Duodenal mucosa (tissue), 2 donors: Measurements from ENCODE around the gene LRP4.
"Not testable (repeated sequence)": the region's sequence is repeated elsewhere in the genome, so short reads cannot be mapped to it uniquely, and the experiment has no call there.

Source experiments
- H3K27ac ChIP-seq: one replicate; pipeline ENCODE4 v1.7.0; 2013; ENCODE audit warnings: low read depth, low read length
- H3K27me3 ChIP-seq, 2 donors: one replicate each; pipeline ENCODE4 v1.7.0; 2013; ENCODE audit warnings: low read length in 2 of 2, control low read depth in 1 of 2; ENCODE audit not compliant: insufficient read depth in 2 of 2, control insufficient read depth in 1 of 2
- H3K36me3 ChIP-seq, 2 donors: one replicate each; pipeline ENCODE4 v1.7.0; 2013; ENCODE audit warnings: low read length in 2 of 2, control low read depth in 1 of 2; ENCODE audit not compliant: insufficient read depth in 2 of 2, control insufficient read depth in 1 of 2
- H3K4me1 ChIP-seq, 2 donors: one replicate each; pipeline ENCODE4 v1.7.0; 2013; ENCODE audit warnings: low read length in 2 of 2, control low read depth in 1 of 2; ENCODE audit not compliant: insufficient read depth in 2 of 2, control insufficient read depth in 1 of 2
- H3K4me3 ChIP-seq, 2 donors: one replicate each; pipeline ENCODE4 v1.7.0; 2013; ENCODE audit warnings: low read length in 2 of 2, low read depth in 1 of 2
- H3K9ac ChIP-seq, 2 donors: one replicate each; pipeline ENCODE4 v1.7.0; 2013; ENCODE audit warnings: low read length in 2 of 2, low read depth in 1 of 2
- H3K9me3 ChIP-seq, 2 donors: one replicate each; pipeline ENCODE4 v1.7.0; 2013; ENCODE audit warnings: low read length in 2 of 2, control low read depth in 1 of 2; ENCODE audit not compliant: control insufficient read depth in 1 of 2

LRP4 gene, protein sequence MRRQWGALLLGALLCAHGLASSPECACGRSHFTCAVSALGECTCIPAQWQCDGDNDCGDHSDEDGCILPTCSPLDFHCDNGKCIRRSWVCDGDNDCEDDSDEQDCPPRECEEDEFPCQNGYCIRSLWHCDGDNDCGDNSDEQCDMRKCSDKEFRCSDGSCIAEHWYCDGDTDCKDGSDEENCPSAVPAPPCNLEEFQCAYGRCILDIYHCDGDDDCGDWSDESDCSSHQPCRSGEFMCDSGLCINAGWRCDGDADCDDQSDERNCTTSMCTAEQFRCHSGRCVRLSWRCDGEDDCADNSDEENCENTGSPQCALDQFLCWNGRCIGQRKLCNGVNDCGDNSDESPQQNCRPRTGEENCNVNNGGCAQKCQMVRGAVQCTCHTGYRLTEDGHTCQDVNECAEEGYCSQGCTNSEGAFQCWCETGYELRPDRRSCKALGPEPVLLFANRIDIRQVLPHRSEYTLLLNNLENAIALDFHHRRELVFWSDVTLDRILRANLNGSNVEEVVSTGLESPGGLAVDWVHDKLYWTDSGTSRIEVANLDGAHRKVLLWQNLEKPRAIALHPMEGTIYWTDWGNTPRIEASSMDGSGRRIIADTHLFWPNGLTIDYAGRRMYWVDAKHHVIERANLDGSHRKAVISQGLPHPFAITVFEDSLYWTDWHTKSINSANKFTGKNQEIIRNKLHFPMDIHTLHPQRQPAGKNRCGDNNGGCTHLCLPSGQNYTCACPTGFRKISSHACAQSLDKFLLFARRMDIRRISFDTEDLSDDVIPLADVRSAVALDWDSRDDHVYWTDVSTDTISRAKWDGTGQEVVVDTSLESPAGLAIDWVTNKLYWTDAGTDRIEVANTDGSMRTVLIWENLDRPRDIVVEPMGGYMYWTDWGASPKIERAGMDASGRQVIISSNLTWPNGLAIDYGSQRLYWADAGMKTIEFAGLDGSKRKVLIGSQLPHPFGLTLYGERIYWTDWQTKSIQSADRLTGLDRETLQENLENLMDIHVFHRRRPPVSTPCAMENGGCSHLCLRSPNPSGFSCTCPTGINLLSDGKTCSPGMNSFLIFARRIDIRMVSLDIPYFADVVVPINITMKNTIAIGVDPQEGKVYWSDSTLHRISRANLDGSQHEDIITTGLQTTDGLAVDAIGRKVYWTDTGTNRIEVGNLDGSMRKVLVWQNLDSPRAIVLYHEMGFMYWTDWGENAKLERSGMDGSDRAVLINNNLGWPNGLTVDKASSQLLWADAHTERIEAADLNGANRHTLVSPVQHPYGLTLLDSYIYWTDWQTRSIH (N-terminal part only)

DNA sequence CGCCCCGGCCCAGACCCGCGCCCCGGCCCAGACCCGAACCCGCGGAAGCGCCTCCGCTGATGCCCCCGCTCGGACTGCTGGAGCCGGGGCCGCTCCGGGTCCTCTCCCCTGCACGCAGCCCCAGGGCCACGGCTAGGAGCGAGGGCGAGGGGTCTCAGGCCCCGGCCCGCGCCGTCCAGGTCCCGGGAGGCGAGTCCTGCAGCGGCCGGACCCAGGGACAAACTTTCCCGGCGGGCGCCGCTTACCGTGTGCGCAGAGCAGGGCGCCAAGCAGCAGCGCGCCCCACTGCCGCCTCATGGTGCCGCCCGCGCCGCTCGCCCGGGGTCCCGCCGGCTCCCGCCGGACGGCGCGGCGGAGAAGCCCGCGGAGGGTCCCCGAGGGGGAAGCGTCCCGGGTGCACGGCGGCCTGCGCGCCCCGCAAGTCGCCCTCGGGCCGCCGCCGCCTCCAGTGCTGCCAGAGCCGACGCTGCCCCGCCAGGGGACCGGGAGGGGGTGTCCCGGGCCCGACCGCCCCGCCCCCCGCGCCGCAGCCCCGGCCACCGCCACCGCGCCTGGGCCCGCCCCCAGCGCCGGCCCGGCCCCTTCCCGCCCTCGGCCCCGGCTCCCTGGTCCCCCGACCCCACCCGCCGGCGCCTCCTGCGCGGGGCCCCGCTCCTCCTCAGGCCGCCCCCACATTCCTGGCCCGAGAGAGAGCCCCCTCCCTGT, at the start of gene LRP4:
Gene LRP4 (minus strand): TSS at position 468 of the 705 bp plus-strand sequence. CDS start 171 bp downstream, at position 297.
- Histone ChIP-seq H3K4me3 (peak within 1 kb of the TSS; percentile 76 to 86), H3K27ac (no peak within 1 kb of the TSS), H3K36me3 (no peaks in the 10 kb centered on the region), H3K9ac (peak within 1 kb of the TSS; percentile 66 to 67), H3K27me3 (peaks cover 0 to 3% of the 10 kb centered on the region in 2 donors), H3K9me3 (no peaks in the 10 kb centered on the region), H3K4me1 (peaks cover 23 to 29% of the 10 kb centered on the region in 2 donors)

DNA sequence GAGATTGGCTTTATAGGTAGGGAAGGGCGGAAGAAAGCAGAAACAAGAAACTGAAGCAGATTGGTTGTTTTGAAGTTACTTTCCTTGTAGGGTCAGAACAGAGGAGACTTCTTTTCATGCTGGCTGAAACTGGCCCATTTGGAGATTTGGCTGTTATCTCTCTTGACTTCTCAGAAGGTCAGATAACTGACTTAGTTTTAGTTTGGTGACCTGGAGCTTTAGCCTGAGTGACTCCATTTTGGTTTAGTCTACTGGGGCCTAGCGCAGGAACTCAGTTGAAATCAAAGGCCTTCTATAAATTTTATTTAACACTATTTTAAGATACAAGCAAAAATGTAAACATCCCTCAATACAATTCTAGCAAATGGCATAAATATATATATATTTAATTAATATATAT, 49.6 kb upstream of the LRP4 start:
- H3K9ac ChIP-seq: no peak overlapping the region
- no peak overlapping the region for H3K27ac ChIP-seq
- H3K27me3 ChIP-seq: no peaks in the 10 kb centered on the region
- H3K4me3 ChIP-seq: no peak overlapping the region
- peaks cover 2 to 6% of the 10 kb centered on the region in 2 donors for H3K4me1 ChIP-seq
- H3K9me3 ChIP-seq: no peaks in the 10 kb centered on the region
- H3K36me3 ChIP-seq: no peaks in the 10 kb centered on the region

DNA sequence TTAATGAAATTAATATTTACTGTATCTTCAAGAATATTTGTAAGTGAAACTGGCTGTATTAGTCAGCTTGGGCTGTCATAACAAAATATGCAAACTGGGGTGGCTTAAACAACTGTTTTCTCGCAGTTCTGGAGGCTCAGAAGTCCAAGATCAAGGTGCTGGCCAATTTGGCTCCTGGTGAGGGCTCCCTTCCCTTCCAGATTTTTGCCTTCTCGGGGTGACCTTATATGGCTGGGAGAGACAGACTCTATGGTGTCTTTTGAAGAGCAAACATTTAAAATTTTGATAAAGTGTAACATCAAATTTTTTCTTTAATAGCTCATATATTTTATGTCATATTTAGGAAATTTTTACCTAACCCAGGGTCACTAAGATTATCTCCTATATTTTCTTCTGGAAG, 48.4 kb upstream of the LRP4 start:
- Histone ChIP-seq H3K27ac (no peak overlapping the region), H3K27me3 (no peaks in the 10 kb centered on the region), H3K9me3 (no peaks in the 10 kb centered on the region), H3K4me3 (no peak overlapping the region), H3K36me3 (no peaks in the 10 kb centered on the region), H3K9ac (no peak overlapping the region), H3K4me1 (no peaks in the 10 kb centered on the region)

DNA sequence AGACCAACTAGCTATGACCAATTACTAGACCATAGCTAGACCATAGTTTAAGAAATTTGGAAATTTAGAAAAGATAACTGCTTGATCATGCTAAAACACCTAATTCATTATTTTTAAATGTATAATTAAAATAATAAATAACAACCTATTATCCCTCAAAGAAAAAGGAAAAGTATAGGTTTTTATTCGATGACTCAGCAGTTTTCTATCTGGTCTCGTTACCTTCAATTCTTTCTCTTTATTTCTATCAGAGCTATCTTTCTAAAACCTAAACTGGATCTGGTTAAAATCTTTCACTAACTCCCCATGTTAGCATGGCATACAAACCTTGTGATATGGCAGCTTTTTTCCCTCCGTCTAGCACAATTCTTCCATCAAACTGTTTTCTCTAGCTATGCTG, 45.5 kb upstream of the LRP4 start:
- no peak overlapping the region for H3K9ac ChIP-seq
- H3K27ac ChIP-seq: no peak overlapping the region
- H3K4me3 ChIP-seq: no peak overlapping the region
- no peaks in the 10 kb centered on the region for H3K4me1 ChIP-seq
- H3K9me3 ChIP-seq: no peaks in the 10 kb centered on the region
- no peaks in the 10 kb centered on the region for H3K36me3 ChIP-seq
- H3K27me3 ChIP-seq: no peaks in the 10 kb centered on the region

DNA sequence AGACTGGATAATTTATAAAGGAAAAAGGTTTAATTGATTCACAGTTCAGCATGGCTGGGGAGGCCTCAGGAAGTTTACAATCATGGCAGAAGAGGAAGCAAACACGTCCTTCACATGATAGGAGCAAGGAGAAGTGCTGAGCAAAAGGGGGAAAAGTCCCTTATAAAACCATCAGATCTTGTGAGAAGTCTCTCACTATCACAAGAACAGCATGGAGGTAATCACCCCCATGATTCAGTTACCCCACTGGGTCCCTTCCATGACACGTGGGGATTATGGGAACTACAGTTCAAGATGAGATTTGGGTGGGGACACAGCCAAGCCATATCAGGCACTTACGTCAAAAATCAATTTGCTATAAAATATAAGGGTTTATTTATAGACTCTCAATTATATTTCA, 43.5 kb upstream of the LRP4 start:
- not testable (repeated sequence) for H3K4me1 ChIP-seq, H3K4me3 ChIP-seq, H3K36me3 ChIP-seq, H3K27me3 ChIP-seq, H3K27ac ChIP-seq, H3K9ac ChIP-seq, H3K9me3 ChIP-seq

DNA sequence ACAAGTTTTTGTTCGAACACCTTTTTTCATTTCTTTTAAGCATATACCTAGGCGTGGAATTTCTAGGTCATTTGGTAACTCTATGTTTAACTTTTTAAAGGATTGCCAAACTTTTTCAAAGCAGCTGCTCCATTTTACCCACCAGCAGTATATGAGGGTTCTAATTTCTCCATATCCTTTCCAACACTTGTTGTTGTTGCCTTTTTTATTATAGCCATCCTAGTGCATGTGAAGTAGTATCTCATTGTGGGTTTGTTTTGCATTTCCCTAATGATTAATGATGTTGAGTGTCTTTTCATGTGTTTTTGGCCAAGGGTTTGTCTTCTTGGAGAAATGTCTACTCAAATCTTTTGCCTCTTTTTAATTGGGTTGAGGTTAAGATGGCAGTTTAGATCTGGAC, 42.7 kb upstream of the LRP4 start:
- no peak overlapping the region for H3K4me3 ChIP-seq
- H3K9ac ChIP-seq: no peak overlapping the region
- H3K4me1 ChIP-seq: no peaks in the 10 kb centered on the region
- H3K27ac ChIP-seq: no peak overlapping the region
- H3K27me3 ChIP-seq: no peaks in the 10 kb centered on the region
- H3K9me3 ChIP-seq: no peaks in the 10 kb centered on the region
- H3K36me3 ChIP-seq: peaks cover 0 to 4% of the 10 kb centered on the region in 2 donors

DNA sequence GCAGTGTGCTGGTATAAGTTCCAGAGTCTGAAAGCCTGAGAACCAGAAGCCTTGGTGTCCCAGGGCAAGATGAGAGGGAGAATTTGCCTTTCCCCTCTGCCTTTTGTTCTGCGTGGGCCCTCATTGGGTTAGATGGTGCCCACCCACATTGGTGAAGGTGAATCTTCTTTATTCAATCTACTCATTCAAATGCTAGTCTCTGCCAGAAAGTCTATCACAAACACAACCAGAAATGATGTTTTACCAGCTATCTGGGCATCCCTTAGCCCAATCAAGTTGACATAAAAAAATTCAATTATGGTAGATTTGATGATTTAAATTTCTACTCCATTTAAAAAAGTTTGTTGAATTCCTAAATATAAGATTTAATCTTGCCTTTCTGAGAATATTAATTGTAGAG, 40.4 kb upstream of the LRP4 start:
- Histone ChIP-seq H3K4me1 (no peaks in the 10 kb centered on the region), H3K27me3 (no peaks in the 10 kb centered on the region), H3K9ac (no peak overlapping the region), H3K27ac (no peak overlapping the region), H3K9me3 (no peaks in the 10 kb centered on the region), H3K4me3 (no peak overlapping the region), H3K36me3 (peaks cover 0 to 4% of the 10 kb centered on the region in 2 donors)

DNA sequence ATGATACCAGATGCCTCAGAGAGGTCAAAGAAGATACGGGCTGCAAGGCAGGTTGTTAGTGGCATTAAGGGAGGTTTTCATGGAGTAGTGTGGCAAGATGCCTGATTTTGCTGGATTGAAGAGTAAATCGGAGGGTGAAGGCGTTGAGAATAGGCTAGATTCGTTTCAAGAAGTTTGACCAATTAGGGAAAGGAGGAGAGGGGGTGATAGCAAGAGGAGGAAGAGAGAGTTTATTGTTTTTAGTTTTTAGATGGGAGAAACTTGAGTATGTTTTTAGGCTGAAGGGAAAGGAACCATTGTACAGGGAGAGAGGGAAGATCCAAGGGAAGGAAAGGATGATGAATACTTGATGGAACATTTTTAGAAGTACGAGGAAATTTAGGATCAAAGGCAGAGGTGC, 34.7 kb upstream of the LRP4 start:
- H3K27me3 ChIP-seq: no peaks in the 10 kb centered on the region
- H3K36me3 ChIP-seq: peaks cover 0 to 3% of the 10 kb centered on the region in 2 donors
- H3K9me3 ChIP-seq: no peaks in the 10 kb centered on the region
- H3K27ac ChIP-seq: no peak overlapping the region
- H3K4me1 ChIP-seq: peaks cover 10 to 15% of the 10 kb centered on the region in 2 donors
- H3K4me3 ChIP-seq: no peak overlapping the region
- no peak overlapping the region for H3K9ac ChIP-seq

DNA sequence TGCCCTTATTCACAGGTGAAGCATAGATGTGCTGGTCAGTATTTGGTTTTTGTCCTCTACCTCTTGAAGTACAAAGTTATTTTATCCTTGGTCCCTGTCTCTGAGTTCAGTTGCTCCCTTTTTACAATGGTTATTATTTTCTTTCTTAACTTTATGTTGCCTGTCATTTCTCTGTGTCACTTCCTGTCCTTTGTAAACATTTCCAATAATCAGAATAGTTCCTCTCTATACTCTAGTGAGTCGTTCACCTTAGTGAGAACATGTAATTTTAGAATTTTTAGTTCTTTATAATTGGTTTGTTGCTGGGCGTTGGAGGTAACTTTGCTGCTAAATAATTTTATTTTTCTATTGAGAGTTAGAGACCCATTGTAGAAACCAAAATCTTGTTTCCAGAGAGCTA, 34.2 kb upstream of the LRP4 start:
- H3K9me3 ChIP-seq: no peaks in the 10 kb centered on the region
- peaks cover 0 to 3% of the 10 kb centered on the region in 2 donors for H3K36me3 ChIP-seq
- no peak overlapping the region for H3K4me3 ChIP-seq
- no peak overlapping the region for H3K9ac ChIP-seq
- H3K27me3 ChIP-seq: no peaks in the 10 kb centered on the region
- H3K27ac ChIP-seq: no peak overlapping the region
- peaks cover 16 to 20% of the 10 kb centered on the region in 2 donors for H3K4me1 ChIP-seq
